Measurements from ENCODE around the gene FZD10. TPM values are rescaled to one million over a fixed set of nuclear protein-coding genes. Genes with fewer than 3 reads are reported as not detected.
A peak's percentile ranks its signal among the peaks of the same experiment; 100 is the strongest.

FZD10 gene
- total and polyA plus RNA-seq, 12 donors = 0.04 to 0.24 (median 0.07) TPM; not detected in 5

- TF ChIP-seq CTCF (IDR thresholded peaks at IDR 0.05) = no peak
- no peak overlapping the region for H3K4me3 ChIP-seq
- H3K36me3 ChIP-seq = no peaks in the 10 kb centered on the region
- peak overlapping the region in 1 of 10 donors; percentile 74 for H3K27ac ChIP-seq
- peaks cover 0 to 17% (median 0%) of the 10 kb centered on the region in 9 donors for H3K4me1 ChIP-seq
- no peak for DNase-seq
- WGBS, 2 donors = 86% methylated on average over 15 of the region's 15 CpGs
- H3K9me3 ChIP-seq = peaks cover 0 to 10% (median 0%) of the 10 kb centered on the region in 11 donors
- ATAC-seq = no peak
- intact Hi-C loops (cut with DNase I) = no loop called here
- peaks cover 0 to 34% (median 26%) of the 10 kb centered on the region in 7 donors for H3K27me3 ChIP-seq
Observed at GRCh38 chr12:130128790-130129735, 33.2 kb upstream of the FZD10 start.

GRCh38 chr12:130130346-130130745 lies 31.9 kb upstream of the FZD10 start:
- H3K36me3 ChIP-seq = no peaks in the 10 kb centered on the region

GRCh38 chr12:130131025-130131424 lies 31.2 kb upstream of the FZD10 start:
- intact Hi-C loops (cut with DNase I) = no loop called here
- ATAC-seq = no peak
- Histone ChIP-seq H3K36me3 (no peaks in the 10 kb centered on the region), H3K9me3 (peaks cover 0 to 10% (median 0%) of the 10 kb centered on the region in 11 donors), H3K27me3 (peaks cover 0 to 37% (median 27%) of the 10 kb centered on the region in 7 donors), H3K4me3 (no peak overlapping the region), H3K27ac (no peak overlapping the region), H3K4me1 (peaks cover 0 to 16% (median 0%) of the 10 kb centered on the region in 9 donors)
- no peak for TF ChIP-seq CTCF (IDR thresholded peaks at IDR 0.05)
- 66 to 73% methylated on average over 14 of the region's 14 CpGs for WGBS, 2 donors
- DNase-seq = no peak

More at GRCh38 chr12:130130346-130130745, 31.9 kb upstream of the FZD10 start:
- 64 to 69% methylated on average over 6 of the region's 6 CpGs for WGBS, 2 donors
- no peak for DNase-seq
- Histone ChIP-seq H3K27me3 (peaks cover 0 to 34% (median 27%) of the 10 kb centered on the region in 7 donors), H3K4me1 (peaks cover 0 to 17% (median 0%) of the 10 kb centered on the region in 9 donors), H3K27ac (no peak overlapping the region), H3K4me3 (no peak overlapping the region), H3K9me3 (peaks cover 0 to 10% (median 0%) of the 10 kb centered on the region in 11 donors)
- no peak for TF ChIP-seq CTCF (IDR thresholded peaks at IDR 0.05)
- no peak for ATAC-seq
- intact Hi-C loops (cut with DNase I) = no loop called here

- WGBS, 2 donors = 59 to 60% methylated on average over 8 of the region's 8 CpGs
- H3K27ac ChIP-seq = no peak overlapping the region
- H3K27me3 ChIP-seq = peaks cover 0 to 38% (median 27%) of the 10 kb centered on the region in 7 donors
- no peak for TF ChIP-seq CTCF (IDR thresholded peaks at IDR 0.05)
- H3K4me1 ChIP-seq = peaks cover 0 to 12% (median 0%) of the 10 kb centered on the region in 9 donors
- peaks cover 0 to 10% (median 0%) of the 10 kb centered on the region in 11 donors for H3K9me3 ChIP-seq
- H3K4me3 ChIP-seq = no peak overlapping the region
- no peak for DNase-seq
- no peaks in the 10 kb centered on the region for H3K36me3 ChIP-seq
- intact Hi-C loops (cut with DNase I) = no loop called here
- no peak for ATAC-seq
Observed at GRCh38 chr12:130131801-130132200, 30.5 kb upstream of the FZD10 start.

All from heart right ventricle (tissue), 16 donors.